NCI-H82 treated with DMSO at 0.1 percent for 48 hours (cell line): ENCODE measurements around the gene CDC42EP4.

ENCODE experiments used
- DNase-seq: peaks from one replicate; lab custom pipeline; 2025; ENCODE audit not compliant: unreplicated experiment; lab: John Stamatoyannopoulos, UW

CDC42EP4 gene

DNA sequence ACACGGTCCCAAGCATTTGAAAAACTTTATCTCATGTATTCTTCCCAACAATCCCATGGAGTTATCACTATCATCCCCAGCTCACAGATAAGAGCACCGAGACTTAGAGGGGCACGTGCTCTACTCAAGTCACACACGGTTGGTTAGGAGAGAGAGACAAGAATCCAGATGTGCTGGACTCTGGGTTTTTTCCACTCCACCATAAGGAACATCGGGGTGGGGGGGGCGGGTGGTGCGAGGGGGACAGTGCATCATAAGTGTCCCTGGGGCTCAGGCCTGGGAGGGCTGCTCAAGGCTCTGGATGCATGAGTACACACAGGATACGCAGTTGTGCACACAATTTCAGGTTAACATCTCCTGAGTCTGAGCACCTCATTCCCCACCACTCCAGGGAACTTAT lies 7.4 kb downstream of the CDC42EP4 start:
- no peak for DNase-seq

DNA sequence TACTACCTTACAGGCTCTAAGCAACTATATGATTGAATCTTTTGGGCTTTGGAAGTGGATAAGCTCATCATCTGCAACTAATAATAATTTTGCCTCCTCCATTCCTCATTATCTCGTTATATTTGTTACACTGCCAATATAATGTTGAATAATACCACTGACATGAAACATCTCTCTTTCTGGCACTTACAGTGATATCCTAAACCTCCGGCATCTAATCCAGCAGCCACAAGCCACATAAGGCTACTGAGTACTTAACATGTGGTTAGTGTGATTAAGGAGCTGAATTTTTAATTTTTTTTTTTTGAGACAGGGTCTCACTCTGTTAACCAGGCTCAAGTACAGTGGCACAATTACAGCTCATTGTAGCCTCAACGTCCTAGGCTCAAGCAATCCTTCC lies 9.6 kb downstream of the CDC42EP4 start:
- DNase-seq, result no peak

- no peak for DNase-seq
These were observed 10.4 kb downstream of the CDC42EP4 start for GRCh38 chr17:73301369-73301768.

DNA sequence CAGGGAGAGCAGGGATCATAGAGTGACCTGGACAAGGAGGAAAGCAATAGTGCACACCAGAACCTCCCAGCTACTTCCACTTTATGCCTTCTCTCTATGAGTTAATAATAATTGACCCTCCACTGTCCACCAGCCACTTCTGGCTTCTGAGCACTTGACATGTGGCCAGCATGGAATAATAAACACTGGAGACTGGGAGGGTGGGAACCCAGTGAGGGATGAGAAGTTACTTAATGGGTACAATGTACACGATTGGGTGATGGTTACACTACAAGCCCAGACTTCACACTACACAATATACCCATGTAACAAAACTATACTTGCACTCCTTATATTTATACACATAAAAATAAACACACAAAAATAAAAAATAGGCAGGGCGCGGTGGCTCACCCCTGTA lies 11.4 kb downstream of the CDC42EP4 start:
- no peak for DNase-seq

DNA sequence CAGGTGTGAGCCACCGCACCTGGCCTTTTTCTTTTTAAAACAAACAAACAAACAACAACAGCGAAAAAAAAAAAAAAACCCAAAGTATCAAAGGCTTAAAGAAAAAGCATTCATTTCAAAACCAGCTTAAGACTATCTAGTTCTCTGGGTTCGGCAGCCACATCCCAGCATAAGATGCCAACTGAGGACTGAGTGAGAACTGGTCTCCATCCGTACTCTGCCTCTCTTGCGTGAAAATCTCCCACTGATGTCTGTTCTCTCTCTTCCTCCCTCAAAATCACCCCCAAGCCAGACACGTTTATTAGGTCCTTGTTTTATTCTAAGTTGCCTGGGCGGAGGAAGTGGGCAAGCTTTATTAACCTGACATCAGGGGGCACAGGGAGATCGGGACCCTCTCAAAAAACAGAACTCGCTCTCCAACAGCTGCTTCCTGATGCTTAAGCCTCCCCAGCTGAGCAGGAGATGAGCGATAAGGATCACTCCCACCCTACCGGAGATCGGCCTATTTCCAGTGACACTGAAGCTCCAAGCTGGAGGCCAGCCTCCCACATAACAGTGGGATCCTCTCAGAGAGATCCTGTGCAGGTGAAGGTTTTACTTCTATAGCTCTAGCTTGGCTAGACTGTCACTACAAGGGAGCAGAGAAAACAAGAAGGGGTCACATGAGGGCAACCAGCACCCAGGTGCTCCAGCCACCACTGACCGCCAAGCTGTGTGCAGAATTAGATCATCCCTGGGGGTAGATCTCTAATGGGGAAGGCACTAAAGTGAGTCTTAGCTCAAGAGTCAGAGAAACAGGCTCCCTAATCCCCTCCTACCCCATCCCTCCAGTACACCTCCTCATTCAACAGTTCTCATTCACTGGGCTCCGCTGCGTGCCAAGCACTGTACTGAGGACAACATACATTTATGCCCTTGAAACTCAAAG lies 13.6 kb downstream of the CDC42EP4 start:
- DNase-seq, result no peak

- no peak for DNase-seq
These were observed 18.3 kb downstream of the CDC42EP4 start for GRCh38 chr17:73293480-73293911.

GRCh38 chr17:73293031-73293430 lies 18.8 kb downstream of the CDC42EP4 start:
- DNase-seq, result no peak

DNA sequence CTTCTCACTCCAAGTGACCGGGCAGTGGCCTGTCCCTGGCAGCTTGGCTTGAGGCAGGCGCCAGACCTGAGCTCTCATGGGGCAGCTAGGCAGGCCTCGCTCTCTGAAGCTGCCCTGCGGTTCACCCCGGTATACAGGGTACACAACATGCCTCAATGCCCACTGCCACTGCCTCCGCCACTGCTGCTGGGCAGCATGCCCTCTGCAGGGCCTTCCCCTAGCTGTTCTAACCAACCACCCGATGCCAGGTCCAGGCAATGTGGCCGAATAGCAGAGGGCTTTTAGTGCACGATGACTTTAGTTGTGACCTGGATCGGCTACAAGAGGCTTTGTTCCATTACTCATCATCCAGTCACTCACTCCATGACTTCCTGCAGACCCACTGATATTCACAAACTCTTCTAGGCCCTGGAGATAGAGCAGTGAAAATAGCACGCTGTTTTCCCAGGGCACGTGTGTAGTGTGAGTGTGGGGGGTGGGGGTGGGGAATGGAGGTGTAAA lies 19.7 kb downstream of the CDC42EP4 start:
- DNase-seq, result no peak

GRCh38 chr17:73291260-73291801 lies 20.5 kb downstream of the CDC42EP4 start:
- DNase-seq, result no peak

GRCh38 chr17:73290399-73291259 lies 21.2 kb downstream of the CDC42EP4 start:
- no peak for DNase-seq

DNA sequence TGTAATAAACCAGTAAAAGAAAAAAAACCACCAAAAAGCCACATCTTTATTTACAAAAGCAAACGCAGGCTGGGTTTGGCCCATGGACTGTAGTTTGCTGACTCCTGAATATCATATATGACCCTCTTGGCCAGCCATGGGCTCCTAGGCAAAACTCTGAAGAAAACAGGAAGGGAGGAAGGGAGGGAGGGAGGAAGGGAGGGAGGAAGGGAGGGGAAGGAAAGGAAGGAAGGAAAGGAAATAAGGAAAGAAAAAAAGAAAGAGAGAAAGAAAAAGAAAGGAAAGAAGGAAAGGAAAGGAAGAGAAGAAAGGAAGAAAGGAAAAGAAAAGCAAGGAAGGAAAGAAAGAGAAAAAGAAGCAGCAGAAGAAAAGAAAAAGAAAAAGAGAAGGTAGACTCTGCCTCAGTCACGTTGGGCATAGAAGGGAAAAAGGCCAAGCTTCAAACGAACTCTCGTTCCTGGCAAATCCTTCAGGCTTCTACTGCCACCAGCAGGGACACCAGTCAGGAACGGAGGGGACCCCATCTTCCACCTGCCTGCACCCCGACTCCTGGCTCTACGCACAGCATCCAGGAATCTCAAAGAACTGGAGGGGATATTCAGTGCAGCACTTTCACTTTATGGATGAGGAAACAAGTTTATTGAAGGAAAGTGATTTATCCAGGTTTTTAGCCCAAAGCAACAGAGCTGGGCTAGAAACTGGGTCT lies 22.1 kb downstream of the CDC42EP4 start:
- no peak for DNase-seq

GRCh38 chr17:73288534-73289302 lies 23.1 kb downstream of the CDC42EP4 start:
- no peak for DNase-seq

GRCh38 chr17:73286863-73287296 lies 24.9 kb downstream of the CDC42EP4 start:
- DNase-seq, result no peak

DNA sequence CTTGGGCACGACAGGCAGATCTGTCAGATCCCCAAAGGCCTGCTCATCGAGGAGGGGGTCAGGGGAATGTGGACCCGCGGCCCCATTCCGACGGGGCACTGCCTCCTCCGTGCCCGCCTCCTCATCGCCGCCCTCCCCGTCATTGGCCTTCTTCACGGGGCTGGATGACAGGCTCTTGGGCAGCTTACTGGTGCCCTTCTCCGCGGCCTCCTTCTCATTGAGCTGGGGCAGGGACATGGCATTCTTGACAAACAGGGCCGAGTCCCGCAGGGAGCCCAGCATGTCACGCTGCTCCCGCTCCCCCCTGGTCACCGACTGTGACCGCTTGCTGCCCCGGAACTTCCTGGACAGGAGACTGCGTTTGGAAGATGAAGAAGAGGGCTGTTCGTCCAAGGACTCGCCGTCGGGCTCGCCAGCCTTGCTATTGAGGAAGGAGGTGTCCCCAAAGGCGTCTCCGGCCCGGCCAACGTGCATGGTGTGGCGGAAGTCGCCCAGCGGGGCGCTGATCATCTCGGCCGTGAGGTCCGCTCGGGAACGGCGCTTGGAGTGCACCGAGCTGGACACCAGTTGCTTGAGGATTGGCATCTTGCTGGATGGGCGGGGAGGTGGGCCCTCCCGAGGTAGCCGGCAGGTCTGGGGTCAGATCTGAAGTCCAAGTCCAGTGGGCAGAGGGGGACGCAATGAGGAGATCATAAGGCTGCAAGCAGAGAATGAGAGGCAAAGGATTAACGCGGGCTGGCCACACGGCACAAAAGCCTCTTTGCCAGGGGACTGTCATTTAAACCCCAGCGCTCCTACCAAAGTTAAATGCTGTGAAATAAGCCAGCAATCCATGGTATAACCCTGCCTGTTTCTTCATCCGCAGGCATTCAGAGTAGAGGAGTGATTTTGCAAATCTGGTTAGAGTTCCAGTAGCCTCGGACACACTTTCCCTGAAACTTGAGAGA lies 25.6 kb downstream of the CDC42EP4 start:
- no peak for DNase-seq

DNA sequence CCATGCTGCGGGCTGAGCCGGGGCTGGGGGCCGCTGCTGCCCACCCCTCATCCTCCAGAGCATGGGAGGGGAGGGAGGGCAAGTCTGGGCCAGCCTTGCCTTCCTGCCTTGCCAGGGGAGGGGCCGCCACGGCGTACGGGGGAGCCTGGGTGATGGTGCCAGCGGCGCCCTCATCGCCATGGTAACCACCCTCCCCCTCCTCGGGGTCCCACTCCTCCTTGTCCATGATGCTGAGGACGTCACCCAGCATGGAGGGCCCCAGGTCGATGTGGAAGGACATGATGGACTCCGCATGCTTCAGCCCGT lies 26.2 kb downstream of the CDC42EP4 start:
- no peak for DNase-seq

GRCh38 chr17:73284906-73285602 lies 26.7 kb downstream of the CDC42EP4 start:
- DNase-seq, result no peak

GRCh38 chr17:73284354-73284753 lies 27.4 kb downstream of the CDC42EP4 start:
- peak; percentile 78 for DNase-seq

- DNase-seq, result peak; percentile 18
These were observed 27.9 kb downstream of the CDC42EP4 start for GRCh38 chr17:73283841-73284282.
